IPS-NIHi7 (cell line): ENCODE data around the gene ENOSF1.
A peak's percentile ranks its signal among the peaks of the same experiment; 100 is the strongest.

Source experiments
- DNase-seq: peaks from one replicate; pipeline ENCODE4 v3.0.0; 2012; ENCODE audit warnings: mixed read lengths; ENCODE audit errors: extremely low spot score

Gene ENOSF1

GRCh38 chr18:635171-635570, 77.3 kb downstream of the ENOSF1 start:
- DNase-seq: no peak

- DNase-seq: peak; percentile 32
These were observed 77.8 kb downstream of the ENOSF1 start for GRCh38 chr18:634551-635045.

GRCh38 chr18:631560-631959, 80.9 kb downstream of the ENOSF1 start:
- DNase-seq: no peak

GRCh38 chr18:629269-630150, 82.9 kb downstream of the ENOSF1 start:
- no peak for DNase-seq

DNA sequence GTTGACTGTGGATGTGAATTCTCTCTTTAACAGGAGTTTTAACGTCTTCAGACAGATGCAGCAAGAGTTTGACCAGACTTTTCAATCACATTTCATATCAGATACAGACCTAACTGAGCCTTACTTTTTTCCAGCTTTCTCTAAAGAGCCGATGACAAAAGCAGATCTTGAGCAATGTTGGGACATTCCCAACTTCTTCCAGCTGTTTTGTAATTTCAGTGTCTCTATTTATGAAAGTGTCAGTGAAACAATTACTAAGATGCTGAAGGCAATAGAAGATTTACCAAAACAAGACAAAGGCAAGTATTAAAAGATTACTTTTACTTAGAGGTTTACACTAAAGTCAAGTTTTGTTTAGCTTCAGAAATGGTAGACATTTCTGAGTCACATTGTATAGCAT, 85.2 kb downstream of the ENOSF1 start:
- no peak for DNase-seq

DNA sequence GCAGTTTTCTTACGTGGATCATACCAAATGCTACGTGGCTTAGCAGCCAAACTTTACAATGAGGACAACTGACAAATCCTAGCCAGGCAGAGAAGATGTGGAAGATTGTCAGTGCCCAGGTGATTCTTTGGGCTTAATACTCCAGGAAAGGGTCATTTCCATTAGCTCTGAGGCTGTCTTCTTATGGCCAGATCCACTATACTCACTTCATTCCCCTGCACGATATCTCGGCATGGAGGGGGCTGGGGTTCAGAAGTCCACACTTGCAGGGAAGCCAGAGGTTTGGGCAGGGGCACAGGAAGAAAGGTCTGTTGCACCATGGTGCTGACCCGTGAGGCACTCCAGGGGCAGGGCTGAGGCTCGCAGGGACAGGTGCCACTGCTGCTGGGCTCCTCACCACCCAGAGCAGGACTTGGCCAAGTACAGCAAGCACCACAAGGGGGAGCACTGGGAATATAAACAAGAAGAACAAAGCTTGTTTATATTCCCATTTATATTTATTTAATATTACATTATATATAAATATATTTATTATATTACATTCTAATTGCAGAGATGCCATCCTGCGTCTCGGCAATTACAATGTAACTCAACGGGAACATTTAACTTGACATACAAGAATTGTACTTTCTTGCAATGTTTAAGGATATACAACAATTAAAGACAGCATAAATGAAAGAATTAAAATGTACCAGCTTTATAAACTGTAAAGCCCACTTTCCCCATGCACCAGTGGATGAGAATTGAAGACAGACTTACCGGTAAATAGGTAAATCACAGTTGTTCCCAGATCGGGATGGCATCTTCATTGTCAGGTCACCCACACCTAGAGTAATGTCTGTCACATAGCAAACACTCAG, 88.4 kb downstream of the ENOSF1 start:
- DNase-seq: peak; percentile 66

GRCh38 chr18:622289-622688, 90.1 kb downstream of the ENOSF1 start:
- no peak for DNase-seq

DNA sequence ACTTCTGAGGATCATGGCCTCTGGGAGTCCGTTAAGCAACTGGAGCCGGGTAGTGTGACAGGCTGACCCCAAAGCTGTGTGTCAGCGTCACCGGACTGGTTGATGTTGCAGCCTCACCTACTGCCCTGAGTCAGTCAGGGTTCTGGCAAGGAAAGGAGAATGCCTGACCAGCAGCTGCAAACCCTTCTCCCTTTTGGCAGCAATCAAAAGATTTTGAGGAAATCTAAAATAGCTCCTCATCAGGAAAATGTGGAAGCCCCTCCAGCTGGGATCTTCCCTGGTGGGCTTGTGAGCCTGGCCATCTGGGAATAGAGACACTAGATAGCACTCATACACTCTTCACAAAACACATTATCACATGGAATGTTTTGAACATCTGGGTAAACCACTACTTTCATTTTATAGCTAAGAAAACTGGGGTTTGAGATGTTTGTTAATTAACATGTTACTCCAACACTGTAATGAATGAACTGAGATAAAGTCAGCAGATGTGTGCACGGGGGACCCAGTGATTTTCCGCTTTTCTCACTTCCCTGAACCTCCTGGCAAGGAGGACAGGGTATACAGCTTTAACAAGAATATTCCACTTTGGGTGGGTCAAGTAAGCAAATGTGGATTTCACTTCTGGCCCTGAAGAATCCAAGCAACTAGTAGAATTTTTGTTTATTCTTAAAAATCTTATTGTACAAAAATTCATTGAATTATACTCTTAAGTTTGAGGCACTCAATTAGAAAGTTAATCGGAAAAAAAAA, 91.0 kb downstream of the ENOSF1 start:
- DNase-seq: no peak
